CD4-positive, alpha-beta T cell (primary cell): ENCODE data around the gene SUPT3H. TPM values are rescaled to one million over a fixed set of nuclear protein-coding genes. Genes with fewer than 3 reads are reported as not detected.
A peak's percentile ranks its signal among the peaks of the same experiment; 100 is the strongest.
"Not testable (repeated sequence)": the region's sequence is repeated elsewhere in the genome, so short reads cannot be mapped to it uniquely, and the experiment has no call there.

Experiments used
- ATAC-seq: fragments of 200-7000 bp; cut with Tn5 transposase; one replicate; pipeline ENCODE4 v1.10.0; 2022; ENCODE audit warnings: mild to moderate bottlenecking; ENCODE audit not compliant: poor library complexity
- CTCF ChIA-PET: fragments of 350-600 bp; sonication (Branson Sonifier 250); formaldehyde crosslinking; loops from one replicate; lab custom pipeline; 2021; ENCODE audit warnings: antibody characterized with exemption, inconsistent platforms; lab: Charles Lee
- POLR2A ChIA-PET: fragments of 350-600 bp; sonication (Branson Sonifier 250); formaldehyde crosslinking; loops from one replicate; lab custom pipeline; 2021; ENCODE audit warnings: antibody characterized with exemption, inconsistent platforms; lab: Charles Lee
- DNase-seq, 14 experiments: peaks; one replicate each; pipeline ENCODE4 v3.0.0-alpha.2; 2013 to 2020; ENCODE audit warnings: mixed read lengths in 2 of 14
- H3K27ac ChIP-seq, 2 donors: one replicate each; pipeline versions ENCODE4 v1.5.1 to v1.7.0; 2013; ENCODE audit warnings: low read length in 2 of 2, low read depth in 1 of 2, mild to moderate bottlenecking in 1 of 2
- H3K27me3 ChIP-seq, 2 experiments: 1 replicate in 1 of 2; 2 replicates in 1 of 2; pipeline versions ENCODE4 v1.6.1 to v1.7.0; 2013; ENCODE audit warnings: low read length in 2 of 2, control low read depth in 1 of 2, mild to moderate bottlenecking in 1 of 2, moderate library complexity in 1 of 2; ENCODE audit not compliant: insufficient read depth in 2 of 2, control insufficient read depth in 1 of 2
- H3K36me3 ChIP-seq: one replicate; pipeline ENCODE4 v1.6.1; 2013; ENCODE audit warnings: low read length, control low read depth; ENCODE audit not compliant: insufficient read depth
- H3K4me1 ChIP-seq: one replicate; pipeline ENCODE4 v1.6.1; 2013; ENCODE audit warnings: low read length, control low read depth; ENCODE audit not compliant: insufficient read depth
- H3K4me3 ChIP-seq: one replicate; pipeline ENCODE4 v1.5.1; 2013; ENCODE audit warnings: mild to moderate bottlenecking, low read length, moderate library complexity
- H3K9me3 ChIP-seq, 2 experiments: 1 replicate in 1 of 2; 2 replicates in 1 of 2; pipeline versions ENCODE4 v1.6.1 to v1.7.0; 2013; ENCODE audit warnings: low read length in 2 of 2, mild to moderate bottlenecking in 2 of 2, control low read depth in 1 of 2, moderate library complexity in 1 of 2; ENCODE audit not compliant: control insufficient read depth in 1 of 2, insufficient read depth in 1 of 2
- H3K27ac Mint-ChIP-seq: one replicate; pipeline ENCODE4 v1.8.0; 2020; ENCODE audit warnings: mixed read lengths
- H3K27me3 Mint-ChIP-seq: one replicate; pipeline ENCODE4 v1.8.0; 2021; ENCODE audit warnings: mixed read lengths
- H3K36me3 Mint-ChIP-seq: one replicate; pipeline ENCODE4 v1.8.0; 2021; ENCODE audit warnings: low read depth, mixed read lengths
- H3K4me1 Mint-ChIP-seq: one replicate; pipeline ENCODE4 v1.8.0; 2021; ENCODE audit warnings: low read depth, mixed read lengths
- H3K4me3 Mint-ChIP-seq: one replicate; pipeline ENCODE4 v1.8.0; 2020; ENCODE audit warnings: mild to moderate bottlenecking, mixed read lengths
- H3K9me3 Mint-ChIP-seq: one replicate; pipeline ENCODE4 v1.8.0; 2020; ENCODE audit warnings: mixed read lengths
- CTCF ChIP-seq: fragments of 200-600 bp; IDR thresholded peaks from one replicate; pipeline ENCODE4 v1.8.0; 2022; ENCODE audit warnings: antibody characterized with exemption, mild to moderate bottlenecking
- intact Hi-C, 2 experiments: fragments of 100-400 bp; cut with DNase I in 1 of 2; cut with micrococcal nuclease in 1 of 2; formaldehyde crosslinking; loops; one replicate each; pipeline versions ENCODE4 v1.15.1 to v1.9.0; 2023 to 2025; cut with DNase I, micrococcal nuclease
- total RNA-seq, 174 experiments: library from RNA in 2 of 174; stranded (reverse) in 2 of 174; gene quantifications; one replicate each; pipeline ENCODE4 v1.2.3 and lab custom pipeline; 2021 to 2026

SUPT3H gene
- total RNA-seq, 2 experiments from 2014 or later = 8.9 to 10.5 TPM

DNA sequence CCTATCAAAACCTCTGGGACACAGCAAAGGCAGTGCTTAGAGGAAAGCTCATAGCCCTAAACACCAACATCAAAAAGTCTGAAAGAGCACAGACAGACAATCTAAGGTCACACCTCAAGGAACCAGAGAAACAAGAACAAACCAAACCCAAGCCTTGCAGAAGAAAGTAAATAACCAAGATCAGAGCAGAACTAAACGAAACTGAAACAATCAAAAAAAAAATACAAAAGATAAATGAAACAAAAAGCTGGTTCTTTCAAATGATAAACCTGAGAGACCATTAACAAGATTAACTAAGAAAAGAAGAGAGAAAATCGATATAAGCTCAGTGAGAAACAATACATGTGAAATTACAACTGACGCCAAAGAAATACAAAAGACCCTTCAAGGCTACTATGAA lies 84.4 kb downstream of the SUPT3H start:
- no peaks in the 10 kb centered on the region for H3K9me3 ChIP-seq
- Mint-ChIP-seq H3K27me3 (no peaks in the 10 kb centered on the region), H3K36me3 (no peaks in the 10 kb centered on the region), H3K4me1 (peaks cover 53% of the 10 kb centered on the region), H3K4me3 (peak overlapping the region; percentile 1), H3K27ac (peak overlapping the region; percentile 9), H3K9me3 (no peaks in the 10 kb centered on the region)
- ChIA-PET CTCF (interaction anchor here (0.6 kb wide), 1 partner anchor 108 kb away, joined by 3 read pairs; no protein-coding TSS in a partner anchor), POLR2A (interaction anchor here (0.6 to 1.0 kb wide), 2 partner anchors 85 to 128 kb away, joined by 3 read pairs; no protein-coding TSS in a partner anchor)
- intact Hi-C loops = no loop called here
- H3K4me1 ChIP-seq = no peaks in the 10 kb centered on the region
- ATAC-seq (no peak), DNase-seq (peak in 2 of 14 experiments; percentile 20 to 65)
- no peak for TF ChIP-seq CTCF
- no peaks in the 10 kb centered on the region for H3K36me3 ChIP-seq
- no peak overlapping the region for H3K27ac ChIP-seq
- H3K27me3 ChIP-seq = no peaks in the 10 kb centered on the region
- H3K4me3 ChIP-seq = no peak overlapping the region

- no peaks in the 10 kb centered on the region for H3K9me3 ChIP-seq
- Mint-ChIP-seq H3K36me3 (no peaks in the 10 kb centered on the region), H3K27ac (no peak overlapping the region), H3K9me3 (no peaks in the 10 kb centered on the region), H3K4me1 (peaks cover 39% of the 10 kb centered on the region), H3K27me3 (no peaks in the 10 kb centered on the region), H3K4me3 (no peak overlapping the region)
- ATAC-seq (no peak), DNase-seq (no peak)
- H3K27ac ChIP-seq = no peak overlapping the region
- POLR2A ChIA-PET = no interaction called here
- no peak for TF ChIP-seq CTCF
- no peaks in the 10 kb centered on the region for H3K4me1 ChIP-seq
- CTCF ChIA-PET = no interaction called here
- H3K36me3 ChIP-seq = no peaks in the 10 kb centered on the region
- intact Hi-C loops = no loop called here
- H3K27me3 ChIP-seq = no peaks in the 10 kb centered on the region
- no peak overlapping the region for H3K4me3 ChIP-seq
Measured at GRCh38 chr6:45289751-45290514, 87.8 kb downstream of the SUPT3H start.

DNA sequence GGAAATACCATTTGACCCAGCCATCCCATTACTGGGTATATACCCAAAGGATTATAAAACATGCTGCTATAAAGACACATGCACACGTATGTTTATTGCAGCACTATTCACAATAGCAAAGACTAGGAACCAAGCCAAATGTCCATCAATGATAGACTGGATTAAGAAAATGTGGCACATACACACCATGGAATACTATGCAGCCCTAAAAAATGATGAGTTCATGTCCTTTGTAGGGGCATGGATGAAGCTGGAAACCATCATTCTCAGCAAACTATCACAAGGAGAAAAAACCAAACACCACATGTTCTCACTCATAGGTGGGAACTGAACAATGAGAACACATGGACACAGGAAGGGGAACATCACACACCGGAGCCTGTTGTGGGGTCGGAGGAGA lies 91.0 kb downstream of the SUPT3H start:
- H3K27ac ChIP-seq, H3K4me3 Mint-ChIP-seq, CTCF ChIA-PET, H3K27ac Mint-ChIP-seq, POLR2A ChIA-PET, H3K36me3 ChIP-seq, intact Hi-C loops, H3K4me3 ChIP-seq, ATAC-seq, H3K9me3 Mint-ChIP-seq, H3K27me3 ChIP-seq, H3K4me1 ChIP-seq, DNase-seq, H3K9me3 ChIP-seq, H3K36me3 Mint-ChIP-seq, H3K4me1 Mint-ChIP-seq, H3K27me3 Mint-ChIP-seq: not testable (repeated sequence)
